Head of caudate nucleus (tissue), 42 donors: ENCODE results near the gene ZNG1B.
A peak's percentile ranks its signal among the peaks of the same experiment; 100 is the strongest.
"Not testable (repeated sequence)": the region's sequence is repeated elsewhere in the genome, so short reads cannot be mapped to it uniquely, and the experiment has no call there.

Source experiments
- DNase-seq, 42 donors: peaks; one replicate each; pipeline versions ENCODE4 v3.0.0 to v3.0.0-alpha.2; 2020 to 2021; ENCODE audit warnings: mixed read lengths in 7 of 42
- intact Hi-C: fragments of 100-400 bp; cut with DNase I; formaldehyde crosslinking; loops from one replicate; pipeline ENCODE4 v1.15.0; 2022

The ZNG1B gene

DNA sequence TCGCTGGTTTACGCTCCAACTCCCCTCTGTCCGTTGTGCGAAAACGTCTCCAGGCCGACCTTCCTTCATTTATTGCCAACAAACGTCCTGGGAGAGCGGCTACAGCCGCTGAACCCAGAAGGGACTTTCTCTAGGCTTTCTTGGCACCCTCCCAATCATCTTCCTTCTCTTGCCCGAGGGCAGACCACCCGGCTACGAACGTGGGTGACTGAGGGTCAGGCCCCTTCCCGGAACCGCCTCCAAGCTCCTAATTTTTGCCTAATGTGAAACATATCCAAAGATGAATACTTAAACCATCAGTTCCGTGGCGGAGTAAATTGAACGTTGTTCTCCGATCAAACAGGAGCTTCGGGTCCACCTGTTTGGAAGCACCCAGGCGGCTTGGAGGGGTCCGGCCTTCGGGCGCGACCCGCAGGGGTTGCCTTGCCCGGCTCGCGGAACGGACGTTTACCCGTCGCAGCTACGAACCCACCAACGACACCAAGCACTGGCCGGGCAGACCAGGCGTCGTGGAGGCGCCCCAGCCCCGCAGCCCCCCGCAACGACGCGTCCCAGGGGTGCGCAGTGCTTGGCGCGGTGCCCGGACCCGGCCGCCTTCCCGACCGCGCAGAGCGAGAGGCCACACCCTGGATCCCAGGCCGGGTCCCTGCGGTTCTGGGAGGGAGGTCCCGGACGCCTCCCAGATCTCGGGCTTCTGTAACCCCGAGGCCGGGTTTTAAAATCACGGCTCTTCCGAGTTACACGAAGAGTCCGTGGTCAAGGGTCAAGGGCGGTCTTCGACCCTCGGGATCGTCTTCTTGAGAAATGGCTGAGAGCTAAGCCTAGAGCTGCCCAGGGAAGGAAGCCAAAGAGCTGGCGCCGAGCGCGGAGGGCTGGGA lies 65.0 kb downstream of the ZNG1B start:
- DNase-seq, intact Hi-C loops: not testable (repeated sequence)

DNA sequence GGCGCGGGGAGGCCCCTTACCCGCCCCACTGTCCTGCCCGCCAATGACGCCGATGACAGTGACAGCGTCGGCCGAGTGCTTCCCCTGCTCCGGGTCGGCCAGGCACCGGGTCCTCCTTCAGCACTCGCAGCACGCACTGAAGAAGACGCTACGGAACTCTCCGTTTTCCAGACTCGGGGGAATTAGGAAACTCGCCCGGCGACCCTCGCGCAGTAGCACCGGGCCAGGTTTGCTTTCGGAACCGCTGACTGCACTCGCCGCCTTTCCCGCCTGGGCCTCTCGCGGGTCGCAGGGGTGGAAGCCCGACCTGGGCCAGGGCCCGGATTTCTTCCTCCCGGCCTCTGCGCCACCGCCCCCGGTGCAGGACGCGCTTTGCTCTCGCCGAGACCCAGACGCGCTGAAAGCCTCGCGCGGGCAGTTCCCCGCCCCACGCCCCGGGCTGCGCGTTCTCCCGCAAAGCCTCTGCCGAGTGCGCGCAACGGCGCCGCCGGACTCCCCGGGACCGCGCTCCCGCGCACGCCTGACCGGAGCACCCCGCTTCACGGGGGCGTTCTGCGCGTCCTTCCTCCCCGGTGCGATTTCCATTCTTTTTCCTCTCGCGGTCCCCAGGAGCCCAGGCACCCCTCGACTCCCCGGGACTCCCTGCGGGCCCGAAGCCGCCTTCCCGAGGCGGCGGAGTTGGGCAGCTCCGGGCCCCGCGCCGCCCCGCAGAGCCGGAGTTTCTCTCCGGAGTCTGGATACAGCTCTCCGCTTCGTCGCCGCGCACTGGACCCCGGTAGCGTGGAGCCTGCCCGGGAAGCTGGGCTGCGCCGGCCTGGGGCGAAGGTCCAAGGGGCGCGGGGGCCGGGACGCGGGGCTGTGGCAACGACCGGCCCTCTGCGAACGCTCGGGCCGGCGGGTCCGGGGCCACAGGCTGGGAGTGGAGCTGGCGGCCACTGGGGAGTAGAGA lies 65.9 kb downstream of the ZNG1B start:
- DNase-seq: peak in 3 of 42 donors; percentile 5 to 34 (median 24)
- intact Hi-C loops: not testable (repeated sequence)

DNA sequence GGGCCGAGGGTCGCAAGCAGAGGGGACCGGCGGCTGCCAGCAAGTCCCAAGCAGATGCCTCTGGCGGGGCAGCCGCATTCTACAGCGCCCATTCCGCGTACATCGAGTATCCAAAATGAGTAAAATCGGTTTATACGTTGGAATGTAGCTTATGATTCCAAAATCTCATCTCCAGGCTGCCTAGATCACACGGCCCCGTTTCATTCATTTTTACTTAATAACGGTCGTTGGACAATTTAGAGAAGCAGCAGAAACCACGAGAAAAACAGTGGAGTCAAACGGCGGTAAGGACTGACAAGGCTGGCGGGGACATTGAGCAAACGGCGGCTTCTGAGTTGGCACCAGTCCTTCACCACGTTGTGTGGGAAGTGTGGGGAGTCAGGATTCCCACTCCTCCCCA lies 66.6 kb downstream of the ZNG1B start:
- intact Hi-C loops, DNase-seq: not testable (repeated sequence)

DNA sequence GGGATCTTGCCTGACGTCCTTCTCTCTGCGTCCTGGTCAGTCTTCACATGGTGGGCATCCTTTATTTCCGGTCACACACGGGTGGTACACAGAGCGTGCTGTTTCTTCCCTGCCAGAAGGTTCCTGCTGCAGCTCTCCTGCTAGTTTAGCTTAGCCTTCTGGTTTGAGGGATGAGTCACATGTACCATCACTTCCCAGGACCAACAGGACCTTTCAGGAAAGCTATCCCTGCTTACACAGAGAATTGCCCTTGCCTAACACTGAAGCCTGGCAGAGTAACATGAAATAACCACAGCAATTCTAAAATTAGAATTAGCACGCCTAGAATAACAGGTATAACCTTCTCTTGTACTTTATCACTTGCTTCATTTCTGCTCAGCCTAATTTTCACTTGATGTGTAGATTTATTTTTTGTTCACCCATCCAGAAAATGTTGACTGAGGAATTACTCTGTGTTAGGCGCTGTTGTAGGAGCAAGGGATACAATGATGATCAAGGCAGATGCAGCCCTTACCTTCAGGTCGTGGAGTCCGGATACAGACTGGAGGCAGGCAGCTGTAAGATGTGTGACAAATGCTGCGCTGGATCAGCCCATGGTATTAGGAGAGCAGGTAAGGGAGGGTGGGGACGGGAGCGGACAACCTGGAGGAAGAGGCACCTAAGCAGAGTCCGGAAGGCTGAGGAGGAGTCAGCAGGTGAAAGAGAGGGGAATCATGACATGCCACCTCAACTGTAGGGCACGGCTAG lies 70.1 kb downstream of the ZNG1B start:
- intact Hi-C loops, DNase-seq: not testable (repeated sequence)

DNA sequence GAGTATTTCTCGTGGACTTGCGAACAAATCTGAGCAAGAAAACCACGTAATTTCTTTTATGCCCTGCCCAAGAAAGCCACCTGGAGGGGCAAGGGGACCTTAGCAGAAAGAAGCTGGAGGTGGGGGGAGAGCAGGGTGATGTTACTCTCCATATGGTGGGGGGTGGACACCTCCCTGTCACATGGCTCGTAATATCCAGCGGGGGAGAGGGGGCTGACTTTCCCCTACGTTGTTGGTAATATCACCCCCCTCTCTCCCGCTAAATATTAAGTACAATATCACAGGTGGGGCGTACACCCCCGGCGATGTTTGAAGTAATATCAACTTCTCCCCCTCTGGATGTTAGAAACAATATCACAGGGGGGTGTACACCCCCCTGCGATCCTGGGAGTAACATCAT lies 70.7 kb downstream of the ZNG1B start:
- DNase-seq, intact Hi-C loops: not testable (repeated sequence)

DNA sequence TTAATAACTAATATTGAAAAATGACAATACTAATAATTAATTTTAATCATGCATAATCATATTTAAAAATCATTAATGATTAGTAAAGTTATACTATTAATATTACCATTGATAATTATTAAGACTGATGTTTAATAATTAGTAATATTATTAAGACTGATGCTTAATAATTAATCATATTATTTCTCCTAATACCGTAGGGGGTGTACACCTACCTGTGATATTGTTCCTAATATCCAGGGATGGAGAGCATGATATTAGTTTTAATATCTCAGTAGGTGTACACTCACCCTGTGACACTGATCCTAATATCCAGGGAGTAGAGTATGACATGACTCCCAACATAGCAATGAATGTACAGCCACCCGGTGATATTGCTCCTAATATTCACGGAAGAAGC lies 73.4 kb downstream of the ZNG1B start:
- DNase-seq, intact Hi-C loops: not testable (repeated sequence)

DNA sequence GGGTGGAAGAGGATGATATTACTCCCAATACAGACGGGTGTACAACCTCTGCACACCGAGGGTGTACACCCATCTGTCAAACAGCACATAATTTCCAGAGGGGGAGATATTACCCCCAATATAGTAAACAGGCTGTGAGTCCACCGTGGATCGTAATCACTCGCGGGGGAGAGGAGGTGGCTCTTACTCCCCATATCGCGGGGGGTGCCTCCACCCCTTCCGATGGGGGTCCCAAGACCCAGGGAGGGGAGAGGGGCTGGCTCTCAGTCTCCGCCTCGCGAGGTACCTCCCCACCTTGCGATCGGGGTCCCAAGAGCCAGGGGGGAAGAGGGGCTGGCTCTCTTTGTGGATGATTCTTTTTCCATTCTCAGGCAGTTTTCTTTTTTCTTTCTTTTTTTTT lies 74.4 kb downstream of the ZNG1B start:
- DNase-seq, intact Hi-C loops: not testable (repeated sequence)

DNA sequence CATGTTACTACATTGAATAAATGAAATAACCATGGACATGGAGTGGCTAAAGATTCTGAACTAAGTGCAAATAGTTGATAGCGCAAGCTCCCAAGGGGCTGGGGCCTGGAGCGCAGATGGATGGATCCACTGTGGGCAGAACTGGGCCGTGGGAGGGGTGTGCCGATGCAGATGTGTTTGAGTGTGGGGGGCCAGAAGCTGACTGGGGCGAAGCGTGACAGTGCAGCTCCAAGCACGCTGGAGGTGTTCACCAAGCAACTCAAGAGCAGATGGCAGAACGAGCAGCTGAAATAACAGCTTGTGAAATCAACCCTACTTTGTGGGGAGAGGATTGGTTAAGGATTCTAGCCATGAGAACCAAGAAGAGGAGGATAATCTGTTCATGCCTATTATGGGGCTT lies 78.0 kb downstream of the ZNG1B start:
- DNase-seq, intact Hi-C loops: not testable (repeated sequence)

DNA sequence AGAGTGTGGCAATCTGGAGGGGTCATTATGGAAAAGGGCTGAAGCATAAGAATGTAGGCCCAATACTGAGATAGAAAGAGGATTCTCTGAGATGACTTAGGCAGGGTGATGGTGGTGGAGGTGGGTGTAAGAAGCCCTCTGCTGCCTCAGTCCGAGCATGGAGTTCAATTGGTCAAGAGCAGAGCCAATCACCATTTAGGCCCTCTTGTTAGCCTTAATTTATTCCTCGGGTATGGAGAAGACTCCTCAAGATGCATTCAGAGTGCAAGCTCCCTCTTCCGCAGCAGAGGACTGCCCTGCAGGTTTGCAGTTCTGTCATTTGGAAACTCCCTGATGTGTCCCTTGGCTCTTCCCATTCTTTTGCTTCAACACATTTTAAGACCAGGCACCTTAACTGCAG lies 78.5 kb downstream of the ZNG1B start:
- intact Hi-C loops, DNase-seq: not testable (repeated sequence)

DNA sequence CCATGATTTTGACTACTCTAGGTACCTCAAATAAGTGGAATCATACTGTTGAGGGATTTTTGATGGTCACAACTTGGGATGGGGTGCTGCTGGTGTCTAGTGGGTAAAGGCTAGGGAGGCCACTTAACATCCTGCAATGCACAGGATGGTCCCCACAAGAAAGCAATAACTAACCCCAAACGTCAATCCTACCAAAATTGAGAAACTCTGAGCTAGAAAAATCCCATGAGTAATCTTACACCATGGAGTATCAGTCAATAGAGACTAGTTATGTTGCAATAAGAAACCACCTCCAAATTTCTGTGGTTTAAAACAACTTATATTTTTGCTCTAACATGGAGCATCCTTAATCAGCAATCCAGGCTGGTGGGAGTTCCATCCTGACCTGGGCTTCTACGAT lies 79.5 kb downstream of the ZNG1B start:
- intact Hi-C loops: not testable (repeated sequence)

DNA sequence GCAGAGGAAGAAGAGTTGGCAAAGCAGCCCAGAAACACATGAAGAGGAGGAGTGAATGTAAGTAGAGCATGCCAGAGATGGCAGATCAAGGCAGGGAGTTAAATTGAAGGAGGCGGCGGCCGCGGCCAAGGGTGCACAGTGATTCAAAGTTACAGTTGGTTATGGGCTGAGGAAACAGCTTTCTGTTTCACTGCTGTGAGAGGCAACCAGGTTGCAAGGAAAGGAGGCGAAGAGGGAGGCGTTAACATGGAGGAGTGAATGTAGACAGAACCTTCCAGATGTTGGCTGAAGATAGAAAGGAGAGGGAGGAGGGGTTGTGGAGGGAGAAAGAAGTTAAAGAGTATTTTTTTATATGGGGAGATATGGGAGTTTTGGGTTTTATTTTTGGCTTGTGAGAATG lies 83.3 kb downstream of the ZNG1B start:
- DNase-seq, intact Hi-C loops: not testable (repeated sequence)

More for the DNA sequence above, 79.5 kb downstream of the ZNG1B start:
- not testable (repeated sequence) for DNase-seq

DNA sequence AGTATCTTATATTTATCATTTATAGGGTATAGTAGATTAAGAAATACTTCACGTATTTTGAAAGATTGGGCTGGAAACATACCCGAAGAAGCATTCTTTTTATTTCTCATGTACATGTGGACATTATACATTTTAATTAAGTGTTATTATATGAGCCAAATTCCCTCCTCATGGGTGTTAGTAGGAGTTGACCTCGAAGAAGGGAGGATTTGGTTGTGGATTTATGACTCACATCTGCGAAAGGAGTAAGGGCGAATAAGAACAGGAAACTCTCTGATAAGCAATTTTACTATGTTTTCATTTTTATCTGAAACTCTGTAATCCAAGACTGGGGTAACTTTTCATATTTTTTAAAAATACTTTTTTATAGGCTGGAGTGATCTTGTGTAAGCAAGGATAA lies 84.0 kb downstream of the ZNG1B start:
- intact Hi-C loops, DNase-seq: not testable (repeated sequence)

DNA sequence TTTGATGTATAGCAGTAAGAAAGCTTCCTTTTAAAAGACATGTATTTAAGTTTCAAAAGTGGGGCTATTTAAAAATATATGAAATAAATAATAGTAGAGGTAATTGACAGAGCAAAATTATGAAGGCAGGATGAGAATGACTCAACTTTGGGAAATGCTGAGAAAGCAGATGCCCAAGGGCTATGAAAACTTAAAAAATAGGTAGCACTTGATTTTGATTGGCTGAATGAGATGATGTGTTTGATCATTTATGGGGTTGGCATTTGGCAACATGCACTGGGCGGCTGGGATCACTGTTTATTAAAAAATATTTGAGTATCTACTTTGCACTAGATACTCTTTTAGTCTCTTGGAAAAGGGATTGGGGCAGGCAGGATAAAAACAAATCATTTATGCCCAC lies 87.5 kb downstream of the ZNG1B start:
- DNase-seq, intact Hi-C loops: not testable (repeated sequence)

DNA sequence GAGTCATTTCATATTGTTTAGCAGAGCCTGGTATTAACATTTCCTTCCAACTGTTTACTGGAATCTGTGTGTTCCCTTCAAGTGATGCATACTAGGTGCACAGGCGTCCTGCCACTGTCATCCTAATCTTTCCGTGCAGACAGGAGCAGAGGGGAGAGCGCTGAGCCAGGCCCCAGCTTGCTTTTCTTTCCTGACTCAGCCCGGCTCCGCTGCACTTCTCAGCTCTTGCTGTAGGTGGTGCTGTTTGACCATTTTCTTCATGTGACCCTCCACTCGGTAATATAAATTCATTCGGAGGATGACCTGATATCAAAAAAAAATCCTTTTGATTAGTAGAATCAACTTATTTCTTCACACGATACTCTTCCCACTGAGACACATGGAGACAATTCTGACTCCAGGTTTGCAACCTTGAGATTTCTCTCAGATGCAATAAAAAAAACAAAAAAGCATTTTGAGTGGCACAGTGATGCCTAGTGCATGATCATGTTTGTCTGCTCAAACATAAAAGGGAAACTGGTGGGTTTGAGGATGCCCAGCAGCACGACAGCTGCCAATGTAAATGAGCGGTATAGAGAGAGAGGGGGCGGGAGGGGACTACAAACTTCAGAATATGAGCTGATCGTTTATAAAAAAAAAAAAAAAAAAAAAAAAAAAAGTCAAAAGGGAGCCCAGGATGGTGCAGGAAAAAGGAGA lies 90.0 kb downstream of the ZNG1B start:
- intact Hi-C loops, DNase-seq: not testable (repeated sequence)

DNA sequence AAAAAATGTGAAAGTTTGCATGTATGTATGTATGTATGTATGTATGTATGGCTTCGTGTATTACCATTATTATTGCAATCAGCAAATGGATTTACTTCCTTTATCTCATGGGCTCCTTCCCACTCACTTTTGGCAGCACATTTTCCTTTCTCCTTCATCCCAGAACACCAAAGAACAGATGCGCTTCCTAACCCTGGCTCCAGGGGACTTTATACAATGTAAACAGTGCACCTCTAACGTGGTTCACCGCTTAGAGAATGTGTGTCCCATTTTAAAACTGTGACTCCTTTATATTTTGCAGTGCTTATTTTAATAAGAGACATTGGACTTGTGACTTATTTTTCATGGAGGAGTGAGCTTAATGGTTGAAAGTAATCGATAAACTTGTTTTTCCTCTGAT lies 90.6 kb downstream of the ZNG1B start:
- DNase-seq, intact Hi-C loops: not testable (repeated sequence)

DNA sequence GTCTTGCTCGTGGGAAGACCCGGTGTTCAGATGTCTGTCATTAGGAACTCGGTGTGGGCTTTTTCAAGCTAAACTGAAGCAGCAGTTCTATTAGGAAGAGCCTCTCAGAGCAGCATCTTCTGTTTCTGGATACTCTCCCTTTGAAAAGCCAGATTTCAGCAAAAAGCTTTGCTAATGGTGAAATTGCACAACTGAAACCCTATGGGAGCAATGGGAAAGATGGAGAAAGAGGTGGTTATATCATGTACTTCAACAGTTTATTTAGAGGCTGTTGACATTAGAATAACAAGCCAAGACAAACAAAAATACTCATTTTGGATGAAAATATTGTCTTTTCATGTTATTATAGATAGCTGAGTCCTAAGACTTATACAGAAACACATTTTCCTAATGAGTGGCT lies 91.4 kb downstream of the ZNG1B start:
- intact Hi-C loops: not testable (repeated sequence)

DNA sequence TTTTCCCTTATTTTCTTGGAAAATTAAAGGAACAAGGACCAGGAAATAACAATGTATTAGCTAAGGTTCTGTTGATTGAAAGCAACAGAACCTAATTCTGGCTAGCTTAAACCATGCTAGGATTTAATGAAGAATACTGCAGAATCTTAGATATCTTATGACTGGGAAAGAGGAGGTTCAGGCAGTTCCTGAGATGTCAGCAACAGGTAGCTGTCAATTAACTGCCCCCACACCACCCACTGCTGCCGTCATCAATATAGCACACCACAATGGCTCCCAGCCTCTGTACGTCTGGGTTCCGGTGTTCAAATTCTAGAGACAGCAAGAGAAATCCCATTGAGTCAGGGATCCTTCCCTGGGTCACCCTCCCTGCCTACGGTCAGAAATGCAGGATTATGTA lies 95.5 kb downstream of the ZNG1B start:
- peak in 27 of 42 donors; percentile 1 to 62 (median 37) for DNase-seq
- intact Hi-C loops: not testable (repeated sequence)

More for the DNA sequence above, 91.4 kb downstream of the ZNG1B start:
- DNase-seq: peak in 1 of 42 donors; percentile 28

DNA sequence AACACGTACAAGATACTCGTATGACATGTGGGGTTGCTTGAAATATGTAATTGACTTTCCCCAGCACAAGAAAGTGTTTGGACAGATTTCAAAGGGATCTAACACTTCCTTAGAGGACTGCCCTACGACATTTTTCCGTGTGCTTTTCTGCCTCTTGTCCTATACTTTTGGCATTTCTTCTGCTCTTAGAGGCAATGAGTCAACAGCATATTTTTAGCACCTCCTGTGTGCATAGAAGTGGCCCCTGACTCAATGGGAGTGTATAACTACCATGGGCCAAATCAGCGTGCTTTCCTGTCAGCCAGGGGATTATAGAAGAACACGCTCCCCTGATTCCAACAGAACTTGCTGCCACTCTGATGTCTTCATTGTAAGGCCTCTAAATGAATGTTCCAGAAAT lies 99.1 kb downstream of the ZNG1B start:
- intact Hi-C loops, DNase-seq: not testable (repeated sequence)
